Astrocyte (in vitro differentiated cells and primary cell): ENCODE data around the gene ARMH4. TPM values are rescaled to one million over a fixed set of nuclear protein-coding genes. Genes with fewer than 3 reads are reported as not detected.

Experiments used
- DNase-seq: peaks from one replicate; pipeline ENCODE4 v3.0.0-alpha.2; 2010; ENCODE audit warnings: low read depth
- FAIRE-seq: peaks from 2 replicates; lab custom pipeline; 2011; peaks lifted over from hg19 to GRCh38; lab: Jason Lieb, UNC
- H2AFZ ChIP-seq: 2 replicates; pipeline ENCODE4 v1.6.0; 2012; ENCODE audit warnings: low read depth, low read length, inconsistent platforms
- H3K27ac ChIP-seq: 2 replicates; pipeline ENCODE4 v1.5.1; 2011; ENCODE audit warnings: low read depth, low read length, inconsistent platforms
- H3K27me3 ChIP-seq: 2 replicates; pipeline ENCODE4 v1.6.0; 2011; ENCODE audit warnings: low read length, inconsistent platforms; ENCODE audit not compliant: insufficient read depth
- H3K36me3 ChIP-seq: 2 replicates; pipeline ENCODE4 v1.5.1; 2011; ENCODE audit warnings: low read length, inconsistent platforms; ENCODE audit not compliant: insufficient read depth
- H3K4me1 ChIP-seq: 2 replicates; pipeline ENCODE4 v1.5.1; 2011; ENCODE audit warnings: low read length, inconsistent platforms; ENCODE audit not compliant: insufficient read depth
- H3K4me2 ChIP-seq: 2 replicates; pipeline ENCODE4 v1.6.0; 2012; ENCODE audit warnings: low read length, inconsistent platforms
- H3K4me3 ChIP-seq: 2 replicates; pipeline ENCODE4 v1.5.1; 2011; ENCODE audit warnings: low read depth, mild to moderate bottlenecking, low read length, inconsistent platforms; ENCODE audit not compliant: insufficient read depth
- H3K79me2 ChIP-seq: 2 replicates; pipeline ENCODE4 v1.6.0; 2012; ENCODE audit warnings: mild to moderate bottlenecking, low read length, inconsistent platforms; ENCODE audit not compliant: insufficient read depth
- H3K9ac ChIP-seq: 2 replicates; pipeline ENCODE4 v1.6.0; 2012; ENCODE audit warnings: mild to moderate bottlenecking, low read length, inconsistent platforms
- H3K9me3 ChIP-seq: 2 replicates; pipeline ENCODE4 v1.5.1; 2012; ENCODE audit warnings: low read depth, mild to moderate bottlenecking, low read length, inconsistent platforms; ENCODE audit not compliant: insufficient read depth
- H4K20me1 ChIP-seq: 2 replicates; pipeline ENCODE4 v1.6.0; 2012; ENCODE audit warnings: low read length, inconsistent platforms; ENCODE audit not compliant: insufficient read depth
- H3K27ac Mint-ChIP-seq: one replicate; pipeline ENCODE4 v1.8.0; 2021; ENCODE audit warnings: mild to moderate bottlenecking, mixed read lengths; ENCODE audit not compliant: unreplicated experiment
- H3K27me3 Mint-ChIP-seq: one replicate; pipeline ENCODE4 v1.8.0; 2021; ENCODE audit warnings: low read depth, mixed read lengths; ENCODE audit not compliant: unreplicated experiment
- H3K36me3 Mint-ChIP-seq: one replicate; pipeline ENCODE4 v1.8.0; 2021; ENCODE audit warnings: low read depth, mixed read lengths; ENCODE audit not compliant: unreplicated experiment
- H3K4me1 Mint-ChIP-seq: one replicate; pipeline ENCODE4 v1.8.0; 2021; ENCODE audit warnings: low read depth, mixed read lengths; ENCODE audit not compliant: unreplicated experiment
- H3K4me3 Mint-ChIP-seq: one replicate; pipeline ENCODE4 v1.8.0; 2021; ENCODE audit warnings: mild to moderate bottlenecking, moderate library complexity, mixed read lengths; ENCODE audit not compliant: unreplicated experiment
- H3K9me3 Mint-ChIP-seq: one replicate; pipeline ENCODE4 v1.8.0; 2021; ENCODE audit warnings: mild to moderate bottlenecking, mixed read lengths; ENCODE audit not compliant: unreplicated experiment
- CTCF ChIP-seq: IDR thresholded peaks from 2 replicates; pipeline ENCODE4 v1.5.1; 2011; ENCODE audit warnings: low read depth, mild to moderate bottlenecking, inconsistent platforms, low read length, moderate library complexity; ENCODE audit not compliant: insufficient read depth
- EZH2 ChIP-seq: IDR thresholded peaks from 2 replicates; pipeline ENCODE4 v1.6.1; 2012; ENCODE audit warnings: mild to moderate bottlenecking, low read length, inconsistent platforms; ENCODE audit not compliant: insufficient read depth
- total RNA-seq: library from RNA; stranded (reverse); gene quantifications from 2 replicates; pipeline ENCODE4 v1.2.1, GENCODE V29; 2021

The ARMH4 gene
- total RNA-seq, 1 donor from 2014 or later, result 19.3 TPM

GRCh38 chr14:58189176-58189575, 37.2 kb upstream of the ARMH4 start:
- H3K4me3 Mint-ChIP-seq, result no peak overlapping the region
- H3K9me3 ChIP-seq, result no peaks in the 10 kb centered on the region
- H3K9me3 Mint-ChIP-seq, result peaks cover 2% of the 10 kb centered on the region
- H3K27me3 Mint-ChIP-seq, result peaks cover 7% of the 10 kb centered on the region
- FAIRE-seq, result no peak
- H3K27me3 ChIP-seq, result peaks cover 6% of the 10 kb centered on the region
- H3K27ac Mint-ChIP-seq, result no peak overlapping the region
- H3K4me1 Mint-ChIP-seq, result no peaks in the 10 kb centered on the region
- H2AFZ ChIP-seq, result no peak overlapping the region
- no peak overlapping the region for H3K4me3 ChIP-seq
- H3K4me2 ChIP-seq, result no peak overlapping the region
- TF ChIP-seq CTCF, result no peak
- no peak for TF ChIP-seq EZH2
- no peak overlapping the region for H3K9ac ChIP-seq
- no peaks in the 10 kb centered on the region for H4K20me1 ChIP-seq
- H3K4me1 ChIP-seq, result no peaks in the 10 kb centered on the region
- no peaks in the 10 kb centered on the region for H3K79me2 ChIP-seq
- H3K36me3 ChIP-seq, result no peaks in the 10 kb centered on the region
- DNase-seq, result no peak
- H3K36me3 Mint-ChIP-seq, result no peaks in the 10 kb centered on the region
- no peak overlapping the region for H3K27ac ChIP-seq

DNA sequence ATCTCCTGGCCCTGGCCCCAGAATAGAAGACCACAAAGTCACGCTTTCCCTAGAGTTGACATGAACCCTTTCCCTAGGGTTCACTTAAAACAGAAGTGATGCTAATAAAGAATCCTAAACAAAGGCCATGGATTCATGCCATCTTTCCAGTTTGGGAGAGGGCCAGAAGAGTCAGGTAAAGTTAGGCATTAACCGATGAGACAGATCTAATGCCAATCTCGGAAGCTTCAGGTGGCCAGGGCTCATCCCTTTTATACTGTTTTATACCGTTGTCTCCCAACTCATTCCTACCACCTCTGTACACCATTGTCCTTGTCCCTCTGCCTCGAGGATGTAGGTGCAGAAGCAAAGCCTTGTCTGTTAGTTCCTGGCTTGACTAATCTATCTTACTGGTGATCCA, 25.1 kb upstream of the ARMH4 start:
- Mint-ChIP-seq H3K4me1 (no peaks in the 10 kb centered on the region), H3K27me3 (no peaks in the 10 kb centered on the region), H3K4me3 (no peak overlapping the region), H3K27ac (no peak overlapping the region), H3K9me3 (no peaks in the 10 kb centered on the region), H3K36me3 (no peaks in the 10 kb centered on the region)
- Histone ChIP-seq H3K36me3 (no peaks in the 10 kb centered on the region), H4K20me1 (no peaks in the 10 kb centered on the region), H3K4me1 (no peaks in the 10 kb centered on the region), H3K9ac (no peak overlapping the region), H2AFZ (no peak overlapping the region), H3K27ac (no peak overlapping the region), H3K4me3 (no peak overlapping the region), H3K79me2 (no peaks in the 10 kb centered on the region), H3K4me2 (no peak overlapping the region), H3K27me3 (no peaks in the 10 kb centered on the region), H3K9me3 (no peaks in the 10 kb centered on the region)
- no peak for DNase-seq
- TF ChIP-seq CTCF (no peak), EZH2 (no peak)
- no peak for FAIRE-seq

DNA sequence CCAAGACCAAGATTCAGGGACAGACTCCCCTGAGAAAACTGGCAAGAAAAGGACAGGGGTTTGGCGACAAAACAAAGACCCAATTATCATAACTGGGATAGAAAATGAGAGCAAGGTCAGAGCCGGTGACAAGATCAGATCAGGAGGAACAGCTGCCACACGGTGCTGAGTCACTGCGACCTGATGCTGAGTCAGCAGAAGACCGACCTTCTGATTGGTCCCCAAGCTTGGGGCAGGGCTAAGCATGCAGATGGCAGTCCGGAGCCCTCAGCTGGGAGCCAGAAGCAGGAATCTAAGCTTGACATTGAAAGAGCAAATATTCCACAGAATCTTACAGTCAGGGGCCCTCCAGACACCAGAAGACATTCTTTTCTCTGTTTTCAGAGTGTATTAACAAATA, 19.1 kb upstream of the ARMH4 start:
- Mint-ChIP-seq H3K4me3 (no peak overlapping the region), H3K4me1 (peaks cover 15% of the 10 kb centered on the region), H3K9me3 (no peaks in the 10 kb centered on the region), H3K36me3 (peaks cover 2% of the 10 kb centered on the region), H3K27me3 (no peaks in the 10 kb centered on the region), H3K27ac (peak overlapping the region; percentile 70)
- Histone ChIP-seq H3K4me1 (peaks cover 6% of the 10 kb centered on the region), H3K27ac (no peak overlapping the region), H3K4me3 (no peak overlapping the region), H3K9me3 (no peaks in the 10 kb centered on the region), H3K4me2 (peak overlapping the region; percentile 54), H3K9ac (no peak overlapping the region), H3K79me2 (no peaks in the 10 kb centered on the region), H2AFZ (peak overlapping the region; percentile 27), H3K36me3 (no peaks in the 10 kb centered on the region), H4K20me1 (no peaks in the 10 kb centered on the region), H3K27me3 (no peaks in the 10 kb centered on the region)
- peak; percentile 82 for FAIRE-seq
- peak; percentile 74 for DNase-seq
- TF ChIP-seq EZH2, result no peak
- no peak for TF ChIP-seq CTCF
